ENCODE results near the gene ABCB11.
"Not testable (repeated sequence)": the region's sequence is repeated elsewhere in the genome, so short reads cannot be mapped to it uniquely, and the experiment has no call there.

ABCB11 gene

DNA sequence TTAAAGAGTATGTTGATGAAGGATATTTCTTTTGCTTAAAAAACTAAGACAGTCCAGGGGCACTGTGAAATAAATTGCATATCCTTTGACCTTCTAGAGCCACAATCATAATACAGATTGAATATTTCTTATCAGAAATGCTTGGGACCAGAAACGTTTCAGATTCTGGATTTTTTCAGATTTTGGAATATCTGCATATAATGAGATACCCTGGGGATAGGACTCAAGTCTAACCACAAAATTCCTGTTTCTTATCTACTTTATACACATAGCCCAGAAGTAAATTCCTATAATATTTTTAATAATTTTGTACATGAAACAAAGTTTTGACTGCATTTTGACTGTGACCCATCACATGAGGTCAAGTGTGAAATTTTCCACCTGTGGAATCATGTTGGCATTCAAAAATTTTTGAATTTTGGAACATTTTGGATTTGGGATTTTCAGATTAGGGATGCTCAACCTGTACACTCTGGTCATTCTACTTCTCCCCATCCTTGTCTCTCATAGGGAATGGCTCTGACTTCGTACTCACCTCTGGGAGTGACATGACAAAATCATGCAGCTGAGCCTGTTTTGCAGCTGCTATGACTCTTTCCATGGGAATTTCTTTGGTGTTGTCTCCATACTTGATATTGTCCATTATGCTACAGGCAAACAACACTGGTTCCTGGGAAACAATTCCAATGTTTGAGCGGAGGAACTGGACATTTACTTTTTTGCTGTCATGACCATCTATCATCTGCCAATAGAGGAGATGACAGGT lies 104.3 kb downstream of the ABCB11 start:
- no peak for DNase-seq

DNA sequence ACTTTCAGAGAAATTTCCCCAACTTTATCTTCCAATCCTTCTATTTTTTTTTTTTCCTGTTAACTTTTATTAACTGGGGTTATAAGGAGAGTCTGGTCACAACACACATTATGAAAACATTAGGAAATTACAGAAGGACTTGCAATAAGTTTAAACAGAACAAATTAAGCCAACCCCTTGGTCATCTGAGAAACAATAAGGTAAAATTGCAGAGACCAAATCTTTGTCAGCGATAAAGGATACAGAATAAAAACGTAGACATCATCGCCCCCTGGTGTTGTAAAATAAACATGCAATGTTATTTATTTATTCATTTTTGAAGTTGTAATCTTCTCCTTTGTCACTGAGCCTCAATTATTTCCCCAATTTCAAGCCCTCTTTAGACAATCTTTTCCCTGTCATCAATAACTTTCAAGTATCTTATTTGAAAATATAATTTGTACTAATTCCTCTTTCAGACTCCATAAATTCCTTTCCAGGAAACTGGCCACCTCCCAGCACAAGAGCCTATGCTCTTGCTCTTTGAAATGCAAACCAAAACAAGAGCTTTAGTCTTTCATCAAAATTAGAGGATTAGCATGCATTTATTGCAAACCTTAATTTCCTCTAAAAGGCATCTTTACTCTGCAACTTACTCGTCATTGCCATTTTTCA lies 110.5 kb downstream of the ABCB11 start:
- peak; percentile 80 for DNase-seq

- no peak for DNase-seq
Observed at GRCh38 chr2:168916331-168916675, 114.8 kb downstream of the ABCB11 start.

GRCh38 chr2:168915441-168916330 lies 115.4 kb downstream of the ABCB11 start:
- no peak for DNase-seq

- DNase-seq, result no peak
Observed at GRCh38 chr2:168913495-168913894, 117.6 kb downstream of the ABCB11 start.

GRCh38 chr2:168912901-168913369 lies 118.2 kb downstream of the ABCB11 start:
- DNase-seq, result no peak

DNA sequence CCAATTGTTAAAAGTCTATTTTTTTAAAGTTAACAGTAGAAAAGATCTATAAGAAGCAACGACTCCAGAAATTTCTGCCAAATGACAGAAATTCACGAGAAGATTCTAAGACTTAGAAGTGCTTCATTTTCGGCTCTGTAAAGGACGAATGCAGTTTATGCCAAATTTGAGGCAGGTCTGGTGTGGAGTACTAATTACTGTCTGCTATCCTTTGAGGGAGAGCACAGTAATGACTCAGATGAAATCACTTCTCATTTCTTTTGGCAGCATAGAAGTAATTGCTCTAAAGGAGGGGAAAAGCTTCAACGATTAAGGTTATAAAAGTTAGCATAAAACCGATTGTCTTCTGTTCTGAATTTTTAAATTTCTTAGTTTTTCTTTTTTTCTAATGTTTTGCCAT lies 118.7 kb downstream of the ABCB11 start:
- peak; percentile 25 for DNase-seq

GRCh38 chr2:168910330-168910729 lies 120.8 kb downstream of the ABCB11 start:
- DNase-seq, result no peak

GRCh38 chr2:168907940-168908662 lies 123.0 kb downstream of the ABCB11 start:
- DNase-seq, result no peak

DNA sequence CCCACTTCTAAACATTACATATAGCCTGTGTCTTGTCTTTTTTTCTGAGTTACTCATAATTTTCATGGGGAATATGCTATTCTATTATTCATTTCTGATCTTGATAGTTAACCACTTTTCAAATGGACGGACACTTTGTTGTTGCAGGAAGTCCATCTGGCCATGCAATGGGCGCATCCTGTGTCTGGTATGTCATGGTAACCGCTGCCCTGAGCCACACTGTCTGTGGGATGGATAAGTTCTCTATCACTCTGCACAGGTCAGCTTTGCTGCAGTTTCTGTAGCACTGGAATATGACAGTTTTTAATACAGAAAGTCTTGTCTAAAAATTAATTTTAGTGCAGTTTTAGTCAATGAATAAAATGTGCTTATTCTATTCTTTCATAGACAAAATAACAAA lies 126.8 kb downstream of the ABCB11 start:
- DNase-seq, result no peak

GRCh38 chr2:168903888-168904287 lies 127.2 kb downstream of the ABCB11 start:
- DNase-seq, result no peak

DNA sequence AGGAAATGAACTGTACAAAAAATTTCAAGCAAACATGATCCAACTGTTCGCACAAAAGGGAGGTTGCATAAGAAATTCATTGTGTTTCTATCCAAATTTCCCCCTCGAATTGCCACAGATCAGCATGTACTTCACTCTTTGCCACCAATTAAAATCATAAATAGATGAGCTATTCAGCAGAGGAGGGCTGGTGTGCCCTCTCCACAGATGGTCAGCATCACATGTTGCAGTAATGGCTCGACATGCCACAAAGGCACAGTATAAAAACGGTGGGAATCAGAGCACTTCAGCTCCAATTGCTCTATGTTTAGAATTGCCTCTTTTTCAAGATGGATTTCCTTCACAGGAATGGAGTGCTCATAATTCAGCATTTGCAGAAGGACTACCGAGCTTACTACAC lies 130.1 kb downstream of the ABCB11 start, which contains the start of gene G6PC2:
Gene G6PC2, plus strand, starts transcription at position 289 of the 400 bp plus-strand sequence. Its CDS starts 41 bp downstream, at position 330.
- no peak for DNase-seq

DNA sequence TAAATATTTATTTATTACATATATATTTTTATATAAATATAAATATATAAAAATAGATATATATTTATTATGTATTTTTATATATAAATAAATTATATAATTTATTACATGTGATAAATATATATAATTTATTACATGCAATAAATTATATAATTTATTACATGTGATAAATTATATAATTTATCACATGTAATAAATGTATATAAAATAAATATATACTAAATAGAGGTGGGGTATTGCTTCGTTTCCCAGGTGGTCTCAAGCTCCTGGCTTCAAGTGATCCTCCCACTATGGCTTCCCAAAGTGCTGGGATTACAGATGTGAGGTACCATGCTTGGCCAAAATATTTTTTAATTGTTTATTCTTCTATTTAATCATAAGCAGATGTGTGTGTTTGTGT lies 133.7 kb downstream of the ABCB11 start:
- DNase-seq, result no peak

DNA sequence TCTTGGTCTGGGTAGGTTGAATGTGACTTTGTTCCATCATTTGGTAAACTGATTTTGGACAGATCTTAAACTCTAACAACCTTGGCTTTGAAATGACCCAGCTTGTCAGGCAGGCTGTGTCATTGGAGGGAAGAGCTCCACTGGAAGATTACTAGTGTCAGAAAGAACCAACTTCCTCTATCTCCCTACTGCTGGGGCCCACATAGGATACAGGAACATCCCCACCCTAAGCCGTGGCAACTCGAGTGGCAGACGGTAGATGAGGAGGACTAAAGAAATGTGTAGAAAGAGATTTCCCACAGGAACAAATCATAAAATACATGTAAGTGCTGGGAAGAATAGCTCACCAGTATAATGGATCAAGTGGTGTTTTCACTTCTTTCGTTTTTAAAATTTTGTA lies 134.3 kb downstream of the ABCB11 start:
- peak; percentile 43 for DNase-seq

GRCh38 chr2:168895771-168896170 lies 135.4 kb downstream of the ABCB11 start:
- DNase-seq, result no peak

DNA sequence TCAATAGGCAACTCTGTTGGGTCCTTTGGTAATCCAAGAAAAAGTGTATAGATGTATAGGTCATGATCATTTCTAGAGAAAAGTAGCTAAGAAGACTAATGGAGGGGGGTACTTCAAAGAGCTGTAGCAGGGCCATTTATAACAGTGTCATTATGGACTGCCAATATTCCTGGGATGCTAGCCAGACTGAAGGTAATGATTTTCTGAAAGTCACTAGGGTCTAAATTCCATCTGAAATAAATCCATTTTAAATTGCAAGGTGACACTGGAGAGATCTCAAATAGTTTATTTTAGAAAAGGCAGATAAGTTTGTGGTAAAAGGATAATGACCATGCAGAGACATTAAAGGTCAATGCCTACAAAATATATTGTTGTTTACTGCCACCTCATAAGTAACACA lies 136.4 kb downstream of the ABCB11 start:
- no peak for DNase-seq

- peak; percentile 34 for DNase-seq
Observed at GRCh38 chr2:168894101-168894500, 137.0 kb downstream of the ABCB11 start.

- DNase-seq, result no peak
Observed at GRCh38 chr2:168892327-168892726, 138.8 kb downstream of the ABCB11 start.

DNA sequence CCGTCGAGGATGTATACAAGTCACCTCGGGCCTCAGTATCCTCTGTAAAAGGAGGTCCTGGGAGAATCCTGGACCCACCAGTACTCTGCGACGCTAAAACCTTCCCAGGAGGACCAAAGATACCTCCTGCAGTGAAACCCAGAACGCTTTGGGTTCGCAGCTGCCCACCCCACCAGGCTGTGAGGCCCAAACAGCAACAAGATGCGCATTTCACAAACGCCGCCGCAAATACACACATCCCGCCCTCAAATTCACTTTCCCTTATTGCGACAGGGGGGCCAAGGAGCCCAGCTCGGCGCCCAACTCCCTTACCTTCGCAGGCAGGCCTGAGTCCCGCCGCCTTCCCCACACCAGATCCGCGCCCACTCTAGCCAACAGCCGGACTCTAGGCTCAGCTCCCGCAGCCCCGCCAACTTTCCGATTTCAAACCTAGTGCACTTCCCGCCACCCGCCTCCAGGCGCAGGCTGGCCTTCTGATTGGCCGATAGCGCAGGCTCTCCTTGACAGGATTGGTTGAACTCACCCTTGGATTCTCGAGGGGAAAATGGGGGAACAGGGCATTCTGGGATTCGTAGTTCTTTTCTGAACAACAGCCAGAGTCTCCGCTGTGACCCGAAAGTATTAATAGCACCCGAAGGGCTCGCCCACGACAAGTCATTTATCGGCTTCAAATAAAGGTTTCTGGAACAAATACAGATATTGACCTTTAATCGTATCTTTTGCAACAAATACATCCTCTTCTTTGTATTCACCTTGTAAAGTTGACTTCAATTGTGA lies 140.9 kb downstream of the ABCB11 start, which contains the start of gene SPC25:
Gene SPC25, minus strand, starts transcription at position 425 of the 777 bp plus-strand sequence. CDS start 911 bp downstream, outside the sequence.
- DNase-seq, result peak; percentile 96

DNA sequence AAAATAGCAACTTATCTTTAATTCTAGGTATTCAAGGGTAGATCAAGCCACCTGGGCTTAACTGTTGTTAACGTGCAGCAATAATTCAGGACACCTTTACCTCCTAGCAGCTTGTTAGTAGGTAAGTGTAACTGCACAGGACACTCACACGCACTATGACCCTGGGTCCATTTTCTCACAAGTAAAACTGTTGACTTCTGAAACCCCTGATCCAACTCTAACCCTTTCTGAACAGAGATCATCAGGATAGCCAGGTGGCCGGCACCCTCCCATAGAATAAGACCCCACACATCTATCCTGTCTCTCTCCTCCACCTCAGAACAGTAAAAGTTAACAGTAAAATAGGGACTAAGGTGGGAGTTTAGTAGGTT lies 141.5 kb downstream of the ABCB11 start:
- DNase-seq, result no peak

DNA sequence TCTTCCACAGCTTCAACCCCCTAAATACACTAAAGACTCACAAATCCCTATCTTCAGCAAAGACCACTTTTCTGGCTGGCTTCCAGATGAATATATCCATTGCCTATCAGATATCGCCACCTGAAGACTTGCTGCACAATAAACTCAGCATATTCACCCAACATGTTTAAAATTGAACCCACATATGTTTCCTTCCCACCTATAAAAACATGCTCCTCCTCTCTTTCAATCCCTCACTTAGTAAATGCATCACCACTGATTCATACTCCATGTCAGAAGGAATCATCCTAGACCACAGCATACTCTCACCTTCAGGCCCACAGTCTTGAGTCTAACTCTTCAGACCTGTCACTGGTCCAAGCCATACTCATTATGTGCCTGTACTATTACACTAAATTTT lies 146.1 kb downstream of the ABCB11 start:
- no peak for DNase-seq

- not testable (repeated sequence) for DNase-seq
Observed at GRCh38 chr2:168882163-168882562, 149.0 kb downstream of the ABCB11 start.
